ENCODE results near the gene AUTS2.

Gene AUTS2

GRCh38 chr7:69600710-69601519 is 2.6 kb downstream of the AUTS2 start:
- DNase-seq: no peak

GRCh38 chr7:69602522-69602921 is 4.2 kb downstream of the AUTS2 start:
- no peak for DNase-seq

GRCh38 chr7:69603351-69603750 is 5.1 kb downstream of the AUTS2 start:
- DNase-seq: no peak

- no peak for DNase-seq
Observed at GRCh38 chr7:69603937-69604494, 5.7 kb downstream of the AUTS2 start.

- DNase-seq: no peak
Observed at GRCh38 chr7:69605070-69605469, 6.8 kb downstream of the AUTS2 start.

GRCh38 chr7:69605546-69605945 is 7.3 kb downstream of the AUTS2 start:
- DNase-seq: no peak

GRCh38 chr7:69608049-69608448 is 9.8 kb downstream of the AUTS2 start:
- no peak for DNase-seq

GRCh38 chr7:69608878-69609277 is 10.6 kb downstream of the AUTS2 start:
- DNase-seq: no peak

GRCh38 chr7:69609541-69610373 is 11.5 kb downstream of the AUTS2 start:
- DNase-seq: no peak

- no peak for DNase-seq
Observed at GRCh38 chr7:69610374-69611084, 12.3 kb downstream of the AUTS2 start.

GRCh38 chr7:69612981-69613380 is 14.7 kb downstream of the AUTS2 start:
- no peak for DNase-seq

- no peak for DNase-seq
Observed at GRCh38 chr7:69613846-69614245, 15.6 kb downstream of the AUTS2 start.

- no peak for DNase-seq
Observed at GRCh38 chr7:69615685-69616084, 17.4 kb downstream of the AUTS2 start.

- no peak for DNase-seq
Observed at GRCh38 chr7:69617364-69617763, 19.1 kb downstream of the AUTS2 start.

- no peak for DNase-seq
Observed at GRCh38 chr7:69619054-69619453, 20.8 kb downstream of the AUTS2 start.

- no peak for DNase-seq
Observed at GRCh38 chr7:69619635-69620034, 21.4 kb downstream of the AUTS2 start.

- no peak for DNase-seq
Observed at GRCh38 chr7:69620063-69620462, 21.8 kb downstream of the AUTS2 start.

- DNase-seq: no peak
Observed at GRCh38 chr7:69620650-69621049, 22.4 kb downstream of the AUTS2 start.

- no peak for DNase-seq
Observed at GRCh38 chr7:69622014-69622835, 23.9 kb downstream of the AUTS2 start.

GRCh38 chr7:69622960-69623359 is 24.7 kb downstream of the AUTS2 start:
- DNase-seq: no peak

- DNase-seq: no peak
Observed at GRCh38 chr7:69624435-69625230, 26.4 kb downstream of the AUTS2 start.
